Panc1 (cell line): ENCODE measurements around the gene ATCAY. TPM values are rescaled to one million over a fixed set of nuclear protein-coding genes. Genes with fewer than 3 reads are reported as not detected.

ENCODE experiments used
- ATAC-seq: fragments of 200-7000 bp; cut with Tn5 transposase; 2 replicates; pipeline ENCODE4 v1.9.1; 2020; ENCODE audit warnings: mild to moderate bottlenecking, moderate library complexity
- BruUV-seq: library from RNA; stranded (reverse); fragments of 400-500 nt; replicated peaks from 2 replicates; lab custom pipeline; 2021; lab: Mats Ljungman, UMichigan
- CTCF ChIA-PET: fragments of 300-600 bp; sonication (Branson Sonifier 250); formaldehyde crosslinking; loops from one replicate; lab custom pipeline; 2022; ENCODE audit warnings: antibody characterized with exemption; lab: Charles Lee
- POLR2A ChIA-PET: fragments of 300-600 bp; sonication (Branson Sonifier 250); formaldehyde crosslinking; loops from one replicate; lab custom pipeline; 2022; ENCODE audit warnings: antibody characterized with exemption; lab: Charles Lee
- DNase-seq: peaks from one replicate; pipeline ENCODE4 v3.0.0-alpha.2; 2010; ENCODE audit warnings: low read depth, low spot score
- H3K27ac ChIP-seq: 2 replicates; pipeline ENCODE4 v1.5.1; 2011; ENCODE audit warnings: mild to moderate bottlenecking, low read length, inconsistent platforms
- H3K27me3 ChIP-seq: fragments of 200-500 bp; sonication (Bioruptor generic); 2 replicates; pipeline ENCODE4 v1.6.0; 2014; ENCODE audit warnings: low read length, inconsistent platforms; ENCODE audit not compliant: control insufficient read depth, insufficient read depth
- H3K36me3 ChIP-seq: fragments of 200-500 bp; sonication (Bioruptor generic); 2 replicates; pipeline ENCODE4 v1.5.1; 2014; ENCODE audit warnings: inconsistent platforms, mild to moderate bottlenecking, low read length, moderate library complexity; ENCODE audit not compliant: control insufficient read depth, insufficient read depth
- H3K4me1 ChIP-seq: 2 replicates; pipeline ENCODE4 v1.5.1; 2011; ENCODE audit warnings: inconsistent platforms, mild to moderate bottlenecking, low read length, moderate library complexity; ENCODE audit not compliant: control insufficient read depth, insufficient read depth
- H3K4me3 ChIP-seq, 2 experiments: 2 replicates each; pipeline ENCODE4 v1.5.1; 2011 to 2012; ENCODE audit warnings: low read depth in 2 of 2, low read length in 2 of 2, mild to moderate bottlenecking in 2 of 2, inconsistent platforms in 1 of 2, moderate library complexity in 1 of 2
- H3K9me3 ChIP-seq: fragments of 200-500 bp; sonication (Bioruptor generic); 2 replicates; pipeline ENCODE4 v1.5.1; 2014; ENCODE audit warnings: low read depth, mild to moderate bottlenecking, inconsistent platforms, low read length, moderate library complexity; ENCODE audit not compliant: control insufficient read depth, insufficient read depth
- POLR2AphosphoS5 ChIP-seq: IDR thresholded peaks from 2 replicates; pipeline ENCODE4 v1.6.1; 2012; ENCODE audit warnings: mild to moderate bottlenecking, low read depth, low read length, moderate library complexity
- SIN3A ChIP-seq: IDR thresholded peaks from 2 replicates; pipeline ENCODE4 v1.6.1; 2012; ENCODE audit warnings: low read depth, mild to moderate bottlenecking, low read length, moderate library complexity, borderline replicate concordance; ENCODE audit not compliant: insufficient read depth
- TCF7L2 ChIP-seq: IDR thresholded peaks from 2 replicates; pipeline ENCODE4 v1.6.1; 2011; ENCODE audit warnings: mild to moderate bottlenecking, low read depth, low read length, inconsistent platforms
- in situ Hi-C: cut with HindIII; loops from 2 replicates; pipeline ENCODE4 v1.10.0; 2016; ENCODE audit warnings: low sequenced_read_pairs, low pct_unique_long_range_greater_than_20kb
- intact Hi-C: fragments of 100-400 bp; cut with micrococcal nuclease; formaldehyde crosslinking; loops from one replicate; pipeline ENCODE4 v1.10.0; 2022; ENCODE audit not compliant: unreplicated experiment
- total RNA-seq: library from RNA; stranded (reverse); gene quantifications from one replicate; pipeline ENCODE4 v1.2.1, GENCODE V29; 2021; ENCODE audit not compliant: unreplicated experiment
- TF ChIP-seq, protein P1 (sequence below): fragments of 450-650 bp; IDR thresholded peaks from 2 replicates; pipeline ENCODE4 v1.5.1; 2017; ENCODE audit warnings: mild to moderate bottlenecking
- TF ChIP-seq, protein P2 (sequence below), 2 experiments: IDR thresholded peaks; 2 replicates each; pipeline ENCODE4 v1.6.1; 2011 to 2012; ENCODE audit warnings: low read depth in 2 of 2, control low read depth in 1 of 2, low read length in 1 of 2, mild to moderate bottlenecking in 1 of 2, moderate library complexity in 1 of 2; ENCODE audit not compliant: insufficient read depth in 1 of 2

ATCAY gene
- total RNA-seq, 1 experiment from 2014 or later: 0.15 TPM

DNA sequence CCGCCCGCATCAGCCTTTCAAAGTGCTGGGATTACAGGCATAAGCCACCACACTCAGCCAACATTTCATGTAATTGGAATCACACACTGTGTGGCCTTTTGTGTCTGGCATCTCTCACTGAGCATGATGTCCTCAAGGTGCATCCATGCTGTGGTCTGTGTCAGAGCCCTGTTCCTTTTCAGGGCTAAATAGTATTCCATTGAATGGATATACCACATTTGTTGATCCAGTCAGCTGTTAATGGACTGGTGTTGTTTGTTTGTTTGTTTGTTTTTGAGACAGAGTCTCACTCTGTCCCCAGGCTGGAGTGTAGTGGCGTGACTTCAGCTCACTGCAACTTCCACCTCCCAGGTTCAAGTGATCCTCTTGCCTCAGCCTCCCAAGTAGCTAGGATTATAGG, 17.9 kb downstream of the ATCAY start:
- Histone ChIP-seq H3K4me3 (no peak overlapping the region), H3K27ac (no peak overlapping the region), H3K9me3 (no peaks in the 10 kb centered on the region), H3K4me1 (no peaks in the 10 kb centered on the region), H3K36me3 (no peaks in the 10 kb centered on the region), H3K27me3 (no peaks in the 10 kb centered on the region)
- ChIA-PET CTCF (interaction anchor here (0.6 to 0.7 kb wide), 2 partner anchors 495 to 957 kb away, joined by 3 to 7 read pairs; no protein-coding TSS in a partner anchor), POLR2A (no interaction called here)
- intact Hi-C loops (no loop called here), in situ Hi-C loops (no loop called here)
- TF ChIP-seq TCF7L2 (no peak), POLR2AphosphoS5 (no peak), SIN3A (no peak)
- TF ChIP-seq, protein P1, sequence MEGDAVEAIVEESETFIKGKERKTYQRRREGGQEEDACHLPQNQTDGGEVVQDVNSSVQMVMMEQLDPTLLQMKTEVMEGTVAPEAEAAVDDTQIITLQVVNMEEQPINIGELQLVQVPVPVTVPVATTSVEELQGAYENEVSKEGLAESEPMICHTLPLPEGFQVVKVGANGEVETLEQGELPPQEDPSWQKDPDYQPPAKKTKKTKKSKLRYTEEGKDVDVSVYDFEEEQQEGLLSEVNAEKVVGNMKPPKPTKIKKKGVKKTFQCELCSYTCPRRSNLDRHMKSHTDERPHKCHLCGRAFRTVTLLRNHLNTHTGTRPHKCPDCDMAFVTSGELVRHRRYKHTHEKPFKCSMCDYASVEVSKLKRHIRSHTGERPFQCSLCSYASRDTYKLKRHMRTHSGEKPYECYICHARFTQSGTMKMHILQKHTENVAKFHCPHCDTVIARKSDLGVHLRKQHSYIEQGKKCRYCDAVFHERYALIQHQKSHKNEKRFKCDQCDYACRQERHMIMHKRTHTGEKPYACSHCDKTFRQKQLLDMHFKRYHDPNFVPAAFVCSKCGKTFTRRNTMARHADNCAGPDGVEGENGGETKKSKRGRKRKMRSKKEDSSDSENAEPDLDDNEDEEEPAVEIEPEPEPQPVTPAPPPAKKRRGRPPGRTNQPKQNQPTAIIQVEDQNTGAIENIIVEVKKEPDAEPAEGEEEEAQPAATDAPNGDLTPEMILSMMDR: no peak
- TF ChIP-seq, protein P2, sequence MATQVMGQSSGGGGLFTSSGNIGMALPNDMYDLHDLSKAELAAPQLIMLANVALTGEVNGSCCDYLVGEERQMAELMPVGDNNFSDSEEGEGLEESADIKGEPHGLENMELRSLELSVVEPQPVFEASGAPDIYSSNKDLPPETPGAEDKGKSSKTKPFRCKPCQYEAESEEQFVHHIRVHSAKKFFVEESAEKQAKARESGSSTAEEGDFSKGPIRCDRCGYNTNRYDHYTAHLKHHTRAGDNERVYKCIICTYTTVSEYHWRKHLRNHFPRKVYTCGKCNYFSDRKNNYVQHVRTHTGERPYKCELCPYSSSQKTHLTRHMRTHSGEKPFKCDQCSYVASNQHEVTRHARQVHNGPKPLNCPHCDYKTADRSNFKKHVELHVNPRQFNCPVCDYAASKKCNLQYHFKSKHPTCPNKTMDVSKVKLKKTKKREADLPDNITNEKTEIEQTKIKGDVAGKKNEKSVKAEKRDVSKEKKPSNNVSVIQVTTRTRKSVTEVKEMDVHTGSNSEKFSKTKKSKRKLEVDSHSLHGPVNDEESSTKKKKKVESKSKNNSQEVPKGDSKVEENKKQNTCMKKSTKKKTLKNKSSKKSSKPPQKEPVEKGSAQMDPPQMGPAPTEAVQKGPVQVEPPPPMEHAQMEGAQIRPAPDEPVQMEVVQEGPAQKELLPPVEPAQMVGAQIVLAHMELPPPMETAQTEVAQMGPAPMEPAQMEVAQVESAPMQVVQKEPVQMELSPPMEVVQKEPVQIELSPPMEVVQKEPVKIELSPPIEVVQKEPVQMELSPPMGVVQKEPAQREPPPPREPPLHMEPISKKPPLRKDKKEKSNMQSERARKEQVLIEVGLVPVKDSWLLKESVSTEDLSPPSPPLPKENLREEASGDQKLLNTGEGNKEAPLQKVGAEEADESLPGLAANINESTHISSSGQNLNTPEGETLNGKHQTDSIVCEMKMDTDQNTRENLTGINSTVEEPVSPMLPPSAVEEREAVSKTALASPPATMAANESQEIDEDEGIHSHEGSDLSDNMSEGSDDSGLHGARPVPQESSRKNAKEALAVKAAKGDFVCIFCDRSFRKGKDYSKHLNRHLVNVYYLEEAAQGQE (IDR thresholded peaks at IDR 0.05; ENCODE audit: insufficient read depth in 1 of 2, low read depth in 2 of 2, low read length in 1 of 2): no peak
- BruUV-seq: no TSS peak
- ATAC-seq (no peak), DNase-seq (no peak)

DNA sequence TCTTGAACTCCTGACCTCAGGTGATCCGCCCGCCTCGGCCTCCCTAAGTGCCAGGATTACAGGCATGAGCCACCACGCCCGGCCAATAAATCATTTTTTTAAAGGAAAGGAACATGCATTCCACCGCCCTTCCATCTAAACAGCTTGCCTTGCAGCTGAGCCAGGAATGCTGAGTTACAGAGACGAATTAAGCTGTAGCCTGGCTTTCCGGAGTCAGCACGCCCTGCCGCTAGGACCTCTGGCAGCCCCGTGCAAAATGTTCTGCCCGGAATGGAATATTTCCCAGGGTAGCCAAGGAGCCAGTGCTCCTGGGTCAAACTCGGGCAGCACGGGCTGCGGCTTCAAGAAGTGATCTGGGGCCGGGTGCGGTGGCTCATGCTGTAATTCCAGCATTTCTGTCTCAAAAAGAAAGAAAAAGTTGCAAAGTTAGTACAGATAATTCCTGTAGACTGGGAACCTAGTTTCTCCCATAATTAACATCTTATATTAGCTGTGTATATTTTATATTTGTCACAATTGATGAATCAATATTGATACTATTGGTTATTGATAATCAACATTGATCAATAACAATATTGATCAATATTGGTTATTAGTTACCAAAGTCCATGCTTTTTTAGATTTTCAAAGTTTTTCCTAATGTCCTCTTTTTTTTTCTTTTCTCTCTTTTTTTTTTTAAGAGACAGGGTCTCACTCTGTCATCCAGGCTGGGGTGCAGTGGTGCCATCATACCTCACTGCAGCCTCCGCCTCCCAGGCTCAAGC, 19.2 kb downstream of the ATCAY start:
- DNase-seq (no peak), ATAC-seq (no peak)
- BruUV-seq: no TSS peak
- Histone ChIP-seq H3K4me3 (no peak overlapping the region), H3K27ac (no peak overlapping the region), H3K36me3 (no peaks in the 10 kb centered on the region), H3K27me3 (no peaks in the 10 kb centered on the region), H3K9me3 (no peaks in the 10 kb centered on the region), H3K4me1 (no peaks in the 10 kb centered on the region)
- ChIA-PET POLR2A (no interaction called here), CTCF (no interaction called here)
- TF ChIP-seq, protein P1: no peak
- TF ChIP-seq SIN3A (no peak), TCF7L2 (no peak), POLR2AphosphoS5 (no peak)
- TF ChIP-seq, protein P2 (IDR thresholded peaks at IDR 0.05; ENCODE audit: insufficient read depth in 1 of 2, low read depth in 2 of 2, low read length in 1 of 2): no peak
- intact Hi-C loops: no loop called here
- in situ Hi-C loops: no loop called here
